ENCODE data around the gene POFUT1.

DNA sequence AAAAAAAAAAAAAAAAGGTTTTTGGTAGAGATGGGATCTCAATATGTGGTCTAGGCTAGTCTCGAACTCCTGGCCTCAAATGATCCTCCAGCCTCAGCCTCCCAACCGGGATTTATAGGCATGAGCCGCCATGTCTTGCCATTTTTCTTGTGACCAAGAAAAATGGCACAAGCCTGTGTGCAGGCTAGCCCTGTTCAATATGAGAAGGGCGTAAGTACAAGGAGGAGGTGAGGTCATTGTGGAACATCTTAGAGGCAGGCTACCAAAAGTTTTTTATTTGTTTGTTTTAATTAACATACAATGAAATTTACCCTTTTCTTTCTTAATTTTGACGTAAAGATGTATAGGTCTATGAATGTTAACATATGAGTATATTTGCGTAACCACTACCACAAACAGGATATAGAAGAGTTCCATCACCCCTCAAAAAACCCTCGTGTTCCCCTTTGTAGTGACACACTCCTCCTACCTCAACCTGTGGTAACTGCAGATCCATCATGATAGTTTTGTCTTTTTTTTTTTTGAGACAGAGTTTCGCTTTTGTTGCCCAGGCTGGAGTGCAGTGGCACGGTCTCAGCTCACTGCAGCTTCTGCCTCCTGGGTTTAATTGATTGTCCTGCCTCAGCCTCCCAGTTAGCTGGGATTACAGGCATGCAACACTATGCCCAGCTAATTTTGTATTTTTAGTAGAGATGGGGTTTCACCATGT, 41.5 kb downstream of the POFUT1 start:
- TF ChIP-seq, protein P1, sequence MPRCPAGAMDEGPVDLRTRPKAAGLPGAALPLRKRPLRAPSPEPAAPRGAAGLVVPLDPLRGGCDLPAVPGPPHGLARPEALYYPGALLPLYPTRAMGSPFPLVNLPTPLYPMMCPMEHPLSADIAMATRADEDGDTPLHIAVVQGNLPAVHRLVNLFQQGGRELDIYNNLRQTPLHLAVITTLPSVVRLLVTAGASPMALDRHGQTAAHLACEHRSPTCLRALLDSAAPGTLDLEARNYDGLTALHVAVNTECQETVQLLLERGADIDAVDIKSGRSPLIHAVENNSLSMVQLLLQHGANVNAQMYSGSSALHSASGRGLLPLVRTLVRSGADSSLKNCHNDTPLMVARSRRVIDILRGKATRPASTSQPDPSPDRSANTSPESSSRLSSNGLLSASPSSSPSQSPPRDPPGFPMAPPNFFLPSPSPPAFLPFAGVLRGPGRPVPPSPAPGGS (IDR thresholded peaks at IDR 0.05) = no peak
- TF ChIP-seq, protein P2, sequence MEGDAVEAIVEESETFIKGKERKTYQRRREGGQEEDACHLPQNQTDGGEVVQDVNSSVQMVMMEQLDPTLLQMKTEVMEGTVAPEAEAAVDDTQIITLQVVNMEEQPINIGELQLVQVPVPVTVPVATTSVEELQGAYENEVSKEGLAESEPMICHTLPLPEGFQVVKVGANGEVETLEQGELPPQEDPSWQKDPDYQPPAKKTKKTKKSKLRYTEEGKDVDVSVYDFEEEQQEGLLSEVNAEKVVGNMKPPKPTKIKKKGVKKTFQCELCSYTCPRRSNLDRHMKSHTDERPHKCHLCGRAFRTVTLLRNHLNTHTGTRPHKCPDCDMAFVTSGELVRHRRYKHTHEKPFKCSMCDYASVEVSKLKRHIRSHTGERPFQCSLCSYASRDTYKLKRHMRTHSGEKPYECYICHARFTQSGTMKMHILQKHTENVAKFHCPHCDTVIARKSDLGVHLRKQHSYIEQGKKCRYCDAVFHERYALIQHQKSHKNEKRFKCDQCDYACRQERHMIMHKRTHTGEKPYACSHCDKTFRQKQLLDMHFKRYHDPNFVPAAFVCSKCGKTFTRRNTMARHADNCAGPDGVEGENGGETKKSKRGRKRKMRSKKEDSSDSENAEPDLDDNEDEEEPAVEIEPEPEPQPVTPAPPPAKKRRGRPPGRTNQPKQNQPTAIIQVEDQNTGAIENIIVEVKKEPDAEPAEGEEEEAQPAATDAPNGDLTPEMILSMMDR (IDR thresholded peaks at IDR 0.05) = no peak
- TF ChIP-seq, protein P3, sequence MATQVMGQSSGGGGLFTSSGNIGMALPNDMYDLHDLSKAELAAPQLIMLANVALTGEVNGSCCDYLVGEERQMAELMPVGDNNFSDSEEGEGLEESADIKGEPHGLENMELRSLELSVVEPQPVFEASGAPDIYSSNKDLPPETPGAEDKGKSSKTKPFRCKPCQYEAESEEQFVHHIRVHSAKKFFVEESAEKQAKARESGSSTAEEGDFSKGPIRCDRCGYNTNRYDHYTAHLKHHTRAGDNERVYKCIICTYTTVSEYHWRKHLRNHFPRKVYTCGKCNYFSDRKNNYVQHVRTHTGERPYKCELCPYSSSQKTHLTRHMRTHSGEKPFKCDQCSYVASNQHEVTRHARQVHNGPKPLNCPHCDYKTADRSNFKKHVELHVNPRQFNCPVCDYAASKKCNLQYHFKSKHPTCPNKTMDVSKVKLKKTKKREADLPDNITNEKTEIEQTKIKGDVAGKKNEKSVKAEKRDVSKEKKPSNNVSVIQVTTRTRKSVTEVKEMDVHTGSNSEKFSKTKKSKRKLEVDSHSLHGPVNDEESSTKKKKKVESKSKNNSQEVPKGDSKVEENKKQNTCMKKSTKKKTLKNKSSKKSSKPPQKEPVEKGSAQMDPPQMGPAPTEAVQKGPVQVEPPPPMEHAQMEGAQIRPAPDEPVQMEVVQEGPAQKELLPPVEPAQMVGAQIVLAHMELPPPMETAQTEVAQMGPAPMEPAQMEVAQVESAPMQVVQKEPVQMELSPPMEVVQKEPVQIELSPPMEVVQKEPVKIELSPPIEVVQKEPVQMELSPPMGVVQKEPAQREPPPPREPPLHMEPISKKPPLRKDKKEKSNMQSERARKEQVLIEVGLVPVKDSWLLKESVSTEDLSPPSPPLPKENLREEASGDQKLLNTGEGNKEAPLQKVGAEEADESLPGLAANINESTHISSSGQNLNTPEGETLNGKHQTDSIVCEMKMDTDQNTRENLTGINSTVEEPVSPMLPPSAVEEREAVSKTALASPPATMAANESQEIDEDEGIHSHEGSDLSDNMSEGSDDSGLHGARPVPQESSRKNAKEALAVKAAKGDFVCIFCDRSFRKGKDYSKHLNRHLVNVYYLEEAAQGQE (IDR thresholded peaks at IDR 0.05) = no peak
- TF ChIP-seq KDM1A (IDR thresholded peaks at IDR 0.05; ENCODE audit: low read depth) = no peak
- TF ChIP-seq RNF2 (IDR thresholded peaks at IDR 0.05; ENCODE audit: borderline replicate concordance, low read depth) = no peak
- no peak for TF ChIP-seq POLR2A (IDR thresholded peaks at IDR 0.05; ENCODE audit: low read length)
- no peak for TF ChIP-seq SMC3 (IDR thresholded peaks at IDR 0.05)
- TF ChIP-seq RARB (CRISPR knock-in tag; IDR thresholded peaks at IDR 0.05) = no peak
- TF ChIP-seq TP53 (CRISPR knock-in tag; IDR thresholded peaks at IDR 0.05) = no peak
- TF ChIP-seq JUN (IDR thresholded peaks at IDR 0.05) = no peak
- TF ChIP-seq, protein P4, sequence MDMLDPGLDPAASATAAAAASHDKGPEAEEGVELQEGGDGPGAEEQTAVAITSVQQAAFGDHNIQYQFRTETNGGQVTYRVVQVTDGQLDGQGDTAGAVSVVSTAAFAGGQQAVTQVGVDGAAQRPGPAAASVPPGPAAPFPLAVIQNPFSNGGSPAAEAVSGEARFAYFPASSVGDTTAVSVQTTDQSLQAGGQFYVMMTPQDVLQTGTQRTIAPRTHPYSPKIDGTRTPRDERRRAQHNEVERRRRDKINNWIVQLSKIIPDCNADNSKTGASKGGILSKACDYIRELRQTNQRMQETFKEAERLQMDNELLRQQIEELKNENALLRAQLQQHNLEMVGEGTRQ (IDR thresholded peaks at IDR 0.05) = no peak
- TF ChIP-seq, protein P5, sequence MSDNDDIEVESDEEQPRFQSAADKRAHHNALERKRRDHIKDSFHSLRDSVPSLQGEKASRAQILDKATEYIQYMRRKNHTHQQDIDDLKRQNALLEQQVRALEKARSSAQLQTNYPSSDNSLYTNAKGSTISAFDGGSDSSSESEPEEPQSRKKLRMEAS (IDR thresholded peaks at IDR 0.05) = no peak

Measured in A549 (cell line).